ENCODE results near the gene MYT1. TPM values are rescaled to one million over a fixed set of nuclear protein-coding genes. Genes with fewer than 3 reads are reported as not detected.
"Not testable (repeated sequence)": the region's sequence is repeated elsewhere in the genome, so short reads cannot be mapped to it uniquely, and the experiment has no call there.

The MYT1 gene
- total RNA-seq, 1 donor from 2014 or later, result not detected

- DNase-seq (ENCODE audit: low read depth) (no peak), FAIRE-seq (no peak)
- TF ChIP-seq CTCF (IDR thresholded peaks at IDR 0.05; ENCODE audit: insufficient read depth, low read length, severe bottlenecking), result no peak
- Histone ChIP-seq H3K27me3 (ENCODE audit: control insufficient read depth, insufficient read depth, low read length) (peaks cover 8% of the 10 kb centered on the region), H3K4me3 (ENCODE audit: low read depth, low read length) (no peak overlapping the region), H3K36me3 (ENCODE audit: control insufficient read depth, insufficient read depth, low read length) (no peaks in the 10 kb centered on the region)
Measured at GRCh38 chr20:64230461-64231145, 66.4 kb downstream of the MYT1 start.

GRCh38 chr20:64231621-64232550, 67.6 kb downstream of the MYT1 start:
- H3K36me3 ChIP-seq (ENCODE audit: control insufficient read depth, insufficient read depth, low read length), result no peaks in the 10 kb centered on the region
- no peak overlapping the region for H3K4me3 ChIP-seq (ENCODE audit: low read depth, low read length)
- TF ChIP-seq CTCF (IDR thresholded peaks at IDR 0.05; ENCODE audit: insufficient read depth, low read length, severe bottlenecking), result no peak
- H3K27me3 ChIP-seq (ENCODE audit: control insufficient read depth, insufficient read depth, low read length), result peaks cover 6% of the 10 kb centered on the region
- FAIRE-seq (no peak), DNase-seq (ENCODE audit: low read depth) (no peak)

- TF ChIP-seq CTCF (IDR thresholded peaks at IDR 0.05; ENCODE audit: insufficient read depth, low read length, severe bottlenecking), result no peak
- H3K4me3 ChIP-seq (ENCODE audit: low read depth, low read length), result no peak overlapping the region
- H3K27me3 ChIP-seq (ENCODE audit: control insufficient read depth, insufficient read depth, low read length), result peaks cover 6% of the 10 kb centered on the region
- DNase-seq (ENCODE audit: low read depth) (no peak), FAIRE-seq (no peak)
- no peaks in the 10 kb centered on the region for H3K36me3 ChIP-seq (ENCODE audit: control insufficient read depth, insufficient read depth, low read length)
Measured at GRCh38 chr20:64232794-64233193, 68.5 kb downstream of the MYT1 start.

- no peak for FAIRE-seq
- TF ChIP-seq CTCF (IDR thresholded peaks at IDR 0.05; ENCODE audit: insufficient read depth, low read length, severe bottlenecking), result no peak
- H3K4me3 ChIP-seq (ENCODE audit: low read depth, low read length), result no peak overlapping the region
- no peak for DNase-seq (ENCODE audit: low read depth)
- H3K27me3 ChIP-seq (ENCODE audit: control insufficient read depth, insufficient read depth, low read length), result peaks cover under 1% of the 10 kb centered on the region
- H3K36me3 ChIP-seq (ENCODE audit: control insufficient read depth, insufficient read depth, low read length), result no peaks in the 10 kb centered on the region
Measured at GRCh38 chr20:64233725-64234124, 69.5 kb downstream of the MYT1 start.

- no peak for DNase-seq (ENCODE audit: low read depth)
- FAIRE-seq, result no peak
- no peaks in the 10 kb centered on the region for H3K36me3 ChIP-seq (ENCODE audit: control insufficient read depth, insufficient read depth, low read length)
- H3K27me3 ChIP-seq (ENCODE audit: control insufficient read depth, insufficient read depth, low read length), result no peaks in the 10 kb centered on the region
- TF ChIP-seq CTCF (IDR thresholded peaks at IDR 0.05; ENCODE audit: insufficient read depth, low read length, severe bottlenecking), result no peak
- H3K4me3 ChIP-seq (ENCODE audit: low read depth, low read length), result no peak overlapping the region
Measured at GRCh38 chr20:64234291-64234791, 70.1 kb downstream of the MYT1 start.

GRCh38 chr20:64234921-64235565, 70.8 kb downstream of the MYT1 start:
- not testable (repeated sequence) for FAIRE-seq; H3K36me3 ChIP-seq (ENCODE audit: control insufficient read depth, insufficient read depth, low read length); DNase-seq (ENCODE audit: low read depth); H3K27me3 ChIP-seq (ENCODE audit: control insufficient read depth, insufficient read depth, low read length); H3K4me3 ChIP-seq (ENCODE audit: low read depth, low read length)
